Measurements from ENCODE around the gene ATP2B2.

Gene ATP2B2

GRCh38 chr3:10338591-10339353 is 166.6 kb downstream of the ATP2B2 start:
- DNase-seq: no peak

- no peak for DNase-seq
Observed at GRCh38 chr3:10338164-10338470, 167.3 kb downstream of the ATP2B2 start.

- no peak for DNase-seq
Observed at GRCh38 chr3:10337323-10338163, 167.8 kb downstream of the ATP2B2 start.

- no peak for DNase-seq
Observed at GRCh38 chr3:10336761-10337160, 168.6 kb downstream of the ATP2B2 start.

- DNase-seq: no peak
Observed at GRCh38 chr3:10335871-10336622, 169.3 kb downstream of the ATP2B2 start.

GRCh38 chr3:10335190-10335738 is 170.1 kb downstream of the ATP2B2 start:
- no peak for DNase-seq

GRCh38 chr3:10334459-10334858 is 170.9 kb downstream of the ATP2B2 start:
- no peak for DNase-seq

- DNase-seq: no peak
Observed at GRCh38 chr3:10334042-10334441, 171.3 kb downstream of the ATP2B2 start.

GRCh38 chr3:10333349-10333650 is 172.1 kb downstream of the ATP2B2 start:
- no peak for DNase-seq

GRCh38 chr3:10332481-10333348 is 172.7 kb downstream of the ATP2B2 start:
- DNase-seq: no peak

- DNase-seq: no peak
Observed at GRCh38 chr3:10331320-10331719, 174.1 kb downstream of the ATP2B2 start.

GRCh38 chr3:10330319-10330718 is 175.1 kb downstream of the ATP2B2 start:
- DNase-seq: no peak

- no peak for DNase-seq
Observed at GRCh38 chr3:10329495-10330015, 175.8 kb downstream of the ATP2B2 start.

GRCh38 chr3:10328460-10329071 is 176.8 kb downstream of the ATP2B2 start:
- no peak for DNase-seq

GRCh38 chr3:10327592-10327991 is 177.8 kb downstream of the ATP2B2 start:
- no peak for DNase-seq

- DNase-seq: no peak
Observed at GRCh38 chr3:10322352-10322710, 183.1 kb downstream of the ATP2B2 start.

- no peak for DNase-seq
Observed at GRCh38 chr3:10321630-10322351, 183.6 kb downstream of the ATP2B2 start.

- DNase-seq: no peak
Observed at GRCh38 chr3:10320320-10320677, 185.1 kb downstream of the ATP2B2 start.

- no peak for DNase-seq
Observed at GRCh38 chr3:10319804-10320203, 185.6 kb downstream of the ATP2B2 start.

- DNase-seq: no peak
Observed at GRCh38 chr3:10319251-10319650, 186.1 kb downstream of the ATP2B2 start.

GRCh38 chr3:10317961-10318350 is 187.4 kb downstream of the ATP2B2 start:
- DNase-seq: no peak
